GM19099 (cell line): ENCODE results near the gene CDH16.

ENCODE experiments used
- POLR2A ChIP-seq: IDR thresholded peaks from 3 replicates; pipeline ENCODE4 v1.6.1; 2011; ENCODE audit warnings: low read depth; ENCODE audit not compliant: insufficient read length; ENCODE audit errors: extremely low read depth

Gene CDH16

DNA sequence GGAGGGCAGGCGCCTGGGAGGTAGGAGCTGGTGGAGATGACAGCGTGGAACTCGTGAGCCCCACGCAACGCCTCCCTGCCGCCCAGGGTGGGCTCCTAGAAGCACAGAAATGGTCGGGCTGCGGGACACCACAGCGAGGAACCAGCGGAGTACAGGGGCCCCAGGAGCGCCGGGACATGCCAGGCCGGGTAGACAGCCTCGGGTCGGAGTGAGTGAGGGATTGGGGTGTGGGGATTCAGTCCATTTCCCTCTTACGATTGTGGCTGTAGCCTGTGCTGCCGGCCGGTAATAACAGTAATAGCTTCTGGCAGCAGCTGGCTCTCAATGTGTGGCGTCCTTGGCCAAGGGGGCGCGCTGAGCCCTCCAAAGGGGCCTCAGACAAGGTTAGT lies 30.1 kb upstream of the CDH16 start:
- TF ChIP-seq POLR2A: no peak

GRCh38 chr16:66948134-66948836 lies 29.6 kb upstream of the CDH16 start:
- no peak for TF ChIP-seq POLR2A

GRCh38 chr16:66947302-66948065 lies 28.8 kb upstream of the CDH16 start:
- TF ChIP-seq POLR2A: no peak

- TF ChIP-seq POLR2A: no peak
These were observed 28.3 kb upstream of the CDH16 start for GRCh38 chr16:66946974-66947301.

GRCh38 chr16:66946541-66946940 lies 27.9 kb upstream of the CDH16 start:
- no peak for TF ChIP-seq POLR2A

DNA sequence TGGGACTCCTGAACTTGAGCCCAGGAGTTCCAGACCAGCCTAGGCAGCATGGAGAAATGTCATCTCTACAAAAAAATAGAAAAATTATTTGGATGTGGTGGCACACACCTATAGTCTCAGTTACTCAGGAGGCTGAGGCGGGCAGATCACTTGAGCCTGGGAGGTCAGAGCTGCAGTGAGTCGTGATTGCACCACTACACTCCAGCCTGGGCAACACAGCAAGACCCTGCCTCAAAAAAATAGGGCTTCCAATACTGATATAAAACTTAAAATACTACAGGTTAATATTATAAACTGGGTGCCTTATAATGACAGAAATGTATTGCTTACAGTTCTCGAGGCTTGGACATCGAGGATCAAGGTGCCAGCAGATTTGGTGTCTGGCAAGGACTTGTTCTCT lies 27.3 kb upstream of the CDH16 start:
- no peak for TF ChIP-seq POLR2A

- TF ChIP-seq POLR2A: no peak
These were observed 25.4 kb upstream of the CDH16 start for GRCh38 chr16:66944054-66944441.

- no peak for TF ChIP-seq POLR2A
These were observed 24.9 kb upstream of the CDH16 start for GRCh38 chr16:66943426-66944053.

DNA sequence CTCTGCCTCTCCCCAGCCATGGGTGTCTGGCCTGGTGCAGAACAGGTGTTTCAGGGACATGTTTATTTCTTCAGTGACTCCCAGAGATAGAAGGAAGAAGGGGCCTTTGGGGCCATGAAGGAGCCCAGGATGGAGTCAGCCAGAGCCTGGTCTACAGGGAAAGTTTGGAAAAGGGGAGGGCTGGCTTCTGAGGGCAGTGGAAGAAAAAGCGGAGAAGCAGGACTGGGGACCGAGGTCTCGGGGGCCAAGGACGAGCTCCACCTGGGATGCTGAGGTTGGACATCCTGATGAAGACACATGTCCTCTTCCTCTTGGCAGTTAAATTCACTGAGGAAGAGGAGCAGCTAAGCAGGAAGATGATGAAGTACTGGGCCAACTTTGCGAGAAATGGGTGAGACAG lies 24.3 kb upstream of the CDH16 start:
- no peak for TF ChIP-seq POLR2A

DNA sequence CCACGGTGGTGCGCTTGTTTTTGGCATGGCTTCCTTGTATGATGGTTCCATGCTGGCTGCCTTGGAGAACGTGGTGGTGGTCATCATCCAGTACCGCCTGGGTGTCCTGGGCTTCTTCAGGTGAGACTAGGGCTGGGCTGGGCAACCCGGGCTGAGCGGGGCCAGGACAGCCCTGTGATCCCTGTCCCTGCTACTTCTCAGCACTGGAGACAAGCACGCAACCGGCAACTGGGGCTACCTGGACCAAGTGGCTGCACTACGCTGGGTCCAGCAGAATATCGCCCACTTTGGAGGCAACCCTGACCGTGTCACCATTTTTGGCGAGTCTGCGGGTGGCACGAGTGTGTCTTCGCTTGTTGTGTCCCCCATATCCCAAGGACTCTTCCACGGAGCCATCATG lies 21.6 kb upstream of the CDH16 start:
- TF ChIP-seq POLR2A: no peak

GRCh38 chr16:66939366-66939765 lies 20.7 kb upstream of the CDH16 start:
- TF ChIP-seq POLR2A: no peak

DNA sequence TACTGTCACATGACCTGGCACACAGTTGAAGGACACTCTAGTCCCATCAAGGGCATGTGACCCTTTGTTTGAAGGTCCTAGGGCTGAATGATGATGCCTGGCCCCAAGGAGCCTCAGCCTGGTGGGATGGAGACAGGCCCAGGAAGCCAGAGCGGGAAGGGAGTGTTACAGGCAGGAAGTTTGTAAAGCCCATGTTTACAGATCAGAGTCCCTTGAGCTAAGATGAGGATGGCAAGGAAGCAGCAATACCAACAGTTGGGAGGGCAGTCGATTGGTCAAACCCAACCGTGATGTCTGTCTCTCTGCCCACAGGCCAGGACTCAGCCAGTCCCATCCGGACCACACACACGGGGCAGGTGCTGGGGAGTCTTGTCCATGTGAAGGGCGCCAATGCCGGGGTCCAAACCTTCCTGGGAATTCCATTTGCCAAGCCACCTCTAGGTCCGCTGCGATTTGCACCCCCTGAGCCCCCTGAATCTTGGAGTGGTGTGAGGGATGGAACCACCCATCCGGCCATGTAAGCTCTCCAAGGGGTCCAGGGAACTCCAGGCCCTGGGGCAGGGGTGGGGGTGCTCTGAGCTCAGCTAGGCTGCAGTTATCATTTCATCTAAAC lies 19.1 kb upstream of the CDH16 start:
- no peak for TF ChIP-seq POLR2A

DNA sequence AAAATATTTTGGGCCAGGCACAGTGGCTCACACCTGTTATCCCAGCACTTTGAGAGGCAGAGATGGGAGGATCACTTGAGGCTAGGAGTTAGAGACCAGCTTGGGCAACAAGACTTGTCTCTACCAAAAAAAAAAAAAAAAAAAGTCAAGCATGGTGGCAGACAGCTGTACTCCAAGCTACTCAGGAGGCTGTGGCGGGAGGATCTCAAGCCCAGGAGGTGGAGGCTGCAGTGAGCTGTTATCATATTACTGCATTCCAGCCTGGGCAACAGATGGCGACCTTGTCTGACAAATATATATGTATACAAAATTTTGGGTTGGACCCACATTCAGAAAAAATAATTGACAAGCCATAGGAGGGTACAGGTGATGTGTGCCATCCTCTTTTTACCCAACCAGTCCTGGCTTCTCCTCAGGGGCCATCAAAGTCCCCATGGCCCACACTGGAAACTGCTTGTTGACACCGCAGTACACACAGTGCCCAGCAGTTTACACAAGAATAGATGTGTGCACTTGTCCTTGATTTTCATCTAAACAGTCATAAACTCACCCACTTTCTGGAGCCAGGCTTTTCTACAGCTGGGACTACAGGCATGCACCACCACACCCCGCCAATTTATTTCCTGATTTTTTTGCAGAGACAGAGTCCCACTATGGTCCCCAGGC lies 18.3 kb upstream of the CDH16 start:
- no peak for TF ChIP-seq POLR2A

- no peak for TF ChIP-seq POLR2A
These were observed 17.8 kb upstream of the CDH16 start for GRCh38 chr16:66936462-66936861.

DNA sequence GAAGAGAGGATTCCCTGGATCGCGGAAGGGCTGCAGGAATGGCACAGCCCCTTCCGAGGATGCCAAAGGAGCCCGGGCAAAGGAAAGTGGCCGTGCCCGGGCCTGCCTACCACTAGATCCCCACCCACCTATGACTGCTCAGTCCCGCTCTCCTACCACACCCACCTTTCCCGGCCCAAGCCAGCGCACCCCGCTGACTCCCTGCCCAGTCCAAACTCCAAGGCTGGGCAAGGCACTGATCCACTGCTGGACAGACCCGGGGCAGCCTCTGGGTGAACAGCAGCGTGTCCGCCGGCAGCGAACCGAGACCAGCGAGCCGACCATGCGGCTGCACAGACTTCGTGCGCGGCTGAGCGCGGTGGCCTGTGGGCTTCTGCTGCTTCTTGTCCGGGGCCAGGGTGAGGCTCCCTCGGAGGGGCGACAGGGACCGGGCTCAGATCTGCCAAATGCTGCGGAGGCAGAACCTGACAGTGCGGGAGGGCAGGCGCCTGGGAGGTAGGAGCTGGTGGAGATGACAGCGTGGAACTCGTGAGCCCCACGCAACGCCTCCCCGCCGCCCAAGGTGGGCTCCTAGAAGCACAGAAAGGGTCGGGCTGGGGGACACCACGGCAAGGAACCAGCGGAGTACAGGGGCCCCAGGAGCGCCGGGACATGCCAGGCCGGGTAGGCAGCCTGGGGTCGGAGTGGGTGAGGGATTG lies 16.8 kb upstream of the CDH16 start, which contains the start of gene CES2:
Gene CES2, plus strand, starts transcription at position 203 of the 698 bp plus-strand sequence. Its CDS starts 120 bp downstream, at position 323.
- no peak for TF ChIP-seq POLR2A

DNA sequence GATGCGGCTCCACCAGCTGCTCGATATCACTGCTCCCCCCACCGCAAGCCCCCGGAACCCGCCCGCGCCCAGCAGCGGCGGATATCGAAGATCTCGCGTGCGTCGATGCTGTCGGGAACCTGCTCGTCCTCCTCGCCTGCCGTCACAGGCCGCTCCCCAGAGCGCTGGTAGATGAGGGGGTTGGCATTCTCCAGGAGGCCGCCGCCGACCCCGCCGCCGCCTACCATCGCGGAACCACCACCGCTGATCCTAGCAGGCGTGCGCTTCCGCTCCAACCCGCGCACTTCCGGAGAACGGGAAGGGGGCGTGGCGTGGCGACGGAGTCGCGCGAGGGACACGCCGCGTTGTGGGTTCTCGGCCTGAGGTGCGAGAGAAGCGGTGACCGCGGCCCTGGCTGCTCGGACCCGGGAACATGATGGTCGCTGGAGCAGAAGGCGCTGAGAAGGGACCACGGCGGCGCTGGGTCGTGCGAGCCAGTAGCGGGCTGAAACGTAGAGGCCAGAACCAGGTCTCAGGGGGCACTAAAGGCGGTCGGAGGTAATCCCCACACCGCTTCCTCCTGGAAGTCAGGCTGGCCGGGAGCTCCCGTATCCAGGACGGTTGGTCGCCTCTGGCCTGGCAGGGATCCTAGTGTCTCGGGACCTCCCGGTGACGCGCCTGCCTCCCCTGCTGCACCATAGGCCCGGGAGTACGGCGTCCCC lies 15.6 kb upstream of the CDH16 start, which contains the start of gene CIAO2B:
Gene CIAO2B, minus strand, starts transcription at position 265 of the 701 bp plus-strand sequence. Its CDS starts 38 bp downstream, at position 227.
- TF ChIP-seq POLR2A: peak; percentile 85
